Heart left ventricle (tissue), 16 donors: Measurements from ENCODE around the gene TENM3. TPM values are rescaled to one million over a fixed set of nuclear protein-coding genes. Genes with fewer than 3 reads are reported as not detected.

Source experiments
- ATAC-seq, 4 donors: fragments of 200-7000 bp; cut with Tn5 transposase; one replicate each; pipeline ENCODE4 v1.9.1; 2020 to 2022; ENCODE audit warnings: moderate library complexity in 4 of 4, mild to moderate bottlenecking in 3 of 4, moderate number of reproducible peaks in 1 of 4
- DNase-seq, 5 donors: peaks; one replicate each; pipeline ENCODE4 v3.0.0-alpha.2; 2020
- H3K27ac ChIP-seq, 12 donors: fragments of 200-600 bp; sonication (generic) in 4 of 12; one replicate each; pipeline versions ENCODE4 v1.5.0 to v1.8.0; 2016 to 2022; ENCODE audit warnings: mild to moderate bottlenecking in 2 of 12
- H3K27me3 ChIP-seq, 9 donors: fragments of 200-600 bp; sonication (generic) in 2 of 9; one replicate each; pipeline versions ENCODE4 v1.5.1 to v1.8.0; 2016 to 2022; ENCODE audit warnings: mild to moderate bottlenecking in 3 of 9
- H3K36me3 ChIP-seq, 9 donors: fragments of 200-600 bp; sonication (generic) in 2 of 9; one replicate each; pipeline versions ENCODE4 v1.5.0 to v1.8.0; 2018 to 2022; ENCODE audit warnings: mild to moderate bottlenecking in 2 of 9
- H3K4me1 ChIP-seq, 12 donors: fragments of 200-600 bp; sonication (generic) in 4 of 12; one replicate each; pipeline versions ENCODE4 v1.5.0 to v1.8.0; 2016 to 2022; ENCODE audit warnings: mild to moderate bottlenecking in 3 of 12
- H3K4me3 ChIP-seq, 12 donors: fragments of 200-600 bp; sonication (generic) in 4 of 12; one replicate each; pipeline versions ENCODE4 v1.5.0 to v1.8.0; 2017 to 2022; ENCODE audit warnings: mild to moderate bottlenecking in 9 of 12, moderate library complexity in 4 of 12
- H3K9me3 ChIP-seq, 12 donors: fragments of 200-600 bp; sonication (generic) in 4 of 12; one replicate each; pipeline versions ENCODE4 v1.5.0 to v1.8.0; 2016 to 2022; ENCODE audit warnings: mild to moderate bottlenecking in 1 of 12
- CTCF ChIP-seq, 12 donors: fragments of 200-600 bp; sonication (generic) in 4 of 12; IDR thresholded peaks; one replicate each; pipeline versions ENCODE4 v1.5.0 to v1.8.0; 2018 to 2022; ENCODE audit warnings: antibody characterized with exemption in 12 of 12, mild to moderate bottlenecking in 5 of 12
- POLR2A ChIP-seq, 2 donors: fragments of 450-650 bp; IDR thresholded peaks; one replicate each; pipeline ENCODE4 v1.6.1; 2017; ENCODE audit warnings: antibody characterized with exemption in 2 of 2, mild to moderate bottlenecking in 2 of 2, moderate library complexity in 2 of 2
- WGBS, 4 donors: extraction: QIAGEN DNeasy Blood & Tissue Kit in 2 of 4; methylation state at CpG; one replicate each; pipeline versions ENCODE4 v1.1.5 to v1.1.7; 2013 to 2018; 5-methylcytosine and 5-hydroxymethylcytosine counted together
- intact Hi-C, 10 donors: fragments of 100-400 bp; cut with DNase I; formaldehyde crosslinking; loops; one replicate each; pipeline versions ENCODE4 v1.11.1 to v1.14.2; 2022
- polyA plus RNA-seq, 2 donors: library from polyadenylated mRNA; stranded (reverse); fragments of 200-250 nt; gene quantifications; one replicate each; pipeline ENCODE4 v1.2.3, GENCODE V29; 2013
- total RNA-seq, 9 donors: library from RNA; depleted of rRNA in 2 of 9; stranded (reverse); fragments of >200 nt in 2 of 9; fragmentation: NEBNext Ultra II Directional in 3 of 9; extraction: Animal tissue kit (Norgen Biotek cat#: 25700) in 3 of 9; gene quantifications; one replicate each; pipeline versions ENCODE4 v1.1.0 to v1.2.4, GENCODE V29; 2016 to 2023
- donor health status: ischemic (EF 13 %, LVEDD 7.1; RV severe dilation, severe dysfunction).
- donor health status: healthy with polysubstance abuse.
- donor health status: DM: no; HTN: yes; CAD: no.
- donor health status: DM: no; HTN: no; CAD: no.
- donor health status: ischemic (EF 25% LVEDD 6.9; RV normal size, moderate dysfunction).
- donor health status: ischemic (EF 25% LVEDD 5.7; RV mildly dilated, moderate dysfunction).
- donor health status: healthy.
- donor health status: DM: yes; HTN: yes; CAD: no.
- donor health status: ischemic (EF 35%, LVEDD 5.7; RV mildly dilated, moderate dysfunction).
- donor health status: nonischemic (EF 11% LVEDD 7.7; RV severe dilation, severe dysfunction).
- donor health status: DM: yes; HTN: yes; CAD: no.
- donor health status: PGD.
- donor health status: ischemic (EF 29% LVEDD 5.4; RV normal size, mild dysfunction).
- donor health status: nonischemic (EF 23%, LVEDD 6.1; RV moderate dilation, normal function).

The TENM3 gene
- total and polyA plus RNA-seq, 11 donors, result 0.19 to 10.3 (median 2.5) TPM

GRCh38 chr4:182206916-182207315 lies 36.3 kb upstream of the TENM3 start:
- Histone ChIP-seq H3K9me3 (no peaks in the 10 kb centered on the region), H3K27me3 (no peaks in the 10 kb centered on the region), H3K36me3 (no peaks in the 10 kb centered on the region), H3K4me1 (peaks cover 0 to 14% (median 0%) of the 10 kb centered on the region in 12 donors), H3K4me3 (no peak overlapping the region), H3K27ac (no peak overlapping the region)
- WGBS, 4 donors, result 40 to 71% (median 63%) methylated on average over 4 of the region's 4 CpGs
- ATAC-seq (no peak), DNase-seq (no peak)
- intact Hi-C loops, result no loop called here
- TF ChIP-seq CTCF (IDR thresholded peaks at IDR 0.05) (no peak), POLR2A (IDR thresholded peaks at IDR 0.05) (no peak)

GRCh38 chr4:182207830-182208396 lies 35.3 kb upstream of the TENM3 start:
- intact Hi-C loops, result no loop called here
- no peaks in the 10 kb centered on the region for H3K9me3 ChIP-seq
- WGBS, 4 donors, result 24 to 39% (median 35%) methylated on average over 2 of the region's 2 CpGs

GRCh38 chr4:182208526-182209050 lies 34.6 kb upstream of the TENM3 start:
- intact Hi-C loops, result no loop called here
- Histone ChIP-seq H3K4me3 (no peak overlapping the region), H3K4me1 (peaks cover 0 to 14% (median 0%) of the 10 kb centered on the region in 12 donors), H3K27me3 (no peaks in the 10 kb centered on the region), H3K27ac (peak overlapping the region in 1 of 12 donors; percentile 30), H3K9me3 (no peaks in the 10 kb centered on the region), H3K36me3 (no peaks in the 10 kb centered on the region)
- TF ChIP-seq CTCF (IDR thresholded peaks at IDR 0.05) (no peak), POLR2A (IDR thresholded peaks at IDR 0.05) (no peak)
- ATAC-seq, result no peak
- WGBS, 4 donors, result 87 to 94% (median 88%) methylated on average over 6 of the region's 6 CpGs
- DNase-seq, result no peak

More at GRCh38 chr4:182207830-182208396, 35.3 kb upstream of the TENM3 start:
- Histone ChIP-seq H3K4me3 (no peak overlapping the region), H3K27ac (peak overlapping the region in 1 of 12 donors; percentile 30), H3K4me1 (peaks cover 0 to 14% (median 0%) of the 10 kb centered on the region in 12 donors), H3K27me3 (no peaks in the 10 kb centered on the region), H3K36me3 (no peaks in the 10 kb centered on the region)
- DNase-seq, result no peak
- no peak for TF ChIP-seq POLR2A (IDR thresholded peaks at IDR 0.05)
- TF ChIP-seq CTCF (IDR thresholded peaks at IDR 0.05), result no peak
- ATAC-seq, result peak in 3 of 4 donors; percentile 41 to 57 (median 42)

GRCh38 chr4:182212211-182212761 lies 30.9 kb upstream of the TENM3 start:
- DNase-seq, result no peak
- WGBS, 4 donors, result 35 to 57% (median 43%) methylated on average over 11 of the region's 11 CpGs

More at GRCh38 chr4:182212211-182212761, 30.9 kb upstream of the TENM3 start:
- Histone ChIP-seq H3K36me3 (no peaks in the 10 kb centered on the region), H3K9me3 (no peaks in the 10 kb centered on the region), H3K4me3 (peak overlapping the region in 1 of 12 donors; percentile 10), H3K27ac (no peak overlapping the region), H3K4me1 (peaks cover 0 to 12% (median 0%) of the 10 kb centered on the region in 12 donors), H3K27me3 (peaks cover 0 to 3% (median 0%) of the 10 kb centered on the region in 9 donors)
- peak; percentile 49 to 93 (median 74) for ATAC-seq
- intact Hi-C loops, result no loop called here
- TF ChIP-seq CTCF (IDR thresholded peaks at IDR 0.05) (no peak), POLR2A (IDR thresholded peaks at IDR 0.05) (no peak)
